Stimulated activated CD8-positive, alpha-beta memory T cell treated with anti-CD3 and anti-CD28 coated beads, Interleukin-4, amount 100 ng/mL, for 4 hours (primary cell): ENCODE measurements around the gene ZP2.
"Not testable (repeated sequence)": the region's sequence is repeated elsewhere in the genome, so short reads cannot be mapped to it uniquely, and the experiment has no call there.

Experiments used
- DNase-seq, 2 donors: peaks; one replicate each; pipeline ENCODE4 v3.0.0-alpha.2; 2020; ENCODE audit warnings: low read depth in 2 of 2, low spot score in 1 of 2

Gene ZP2

DNA sequence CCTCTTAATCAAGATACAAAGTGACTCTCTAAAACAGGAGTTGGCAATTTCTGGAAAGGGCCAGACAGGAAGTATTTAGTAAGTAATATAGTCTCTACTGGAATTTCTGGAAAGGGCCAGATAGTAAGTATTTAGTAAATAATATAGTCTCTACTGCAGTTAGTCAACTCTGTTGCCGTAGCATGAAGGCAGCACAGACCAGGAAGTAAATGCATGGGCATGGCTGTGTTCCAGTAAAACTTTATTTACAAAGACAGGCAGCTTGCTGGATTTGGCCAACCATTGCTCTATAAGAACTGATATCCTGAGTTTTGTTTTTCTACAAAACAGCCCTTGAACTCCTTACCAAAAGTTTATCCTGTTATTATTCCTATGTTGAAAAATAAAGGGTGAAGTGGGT, 36.0 kb downstream of the ZP2 start:
- no peak for DNase-seq

DNA sequence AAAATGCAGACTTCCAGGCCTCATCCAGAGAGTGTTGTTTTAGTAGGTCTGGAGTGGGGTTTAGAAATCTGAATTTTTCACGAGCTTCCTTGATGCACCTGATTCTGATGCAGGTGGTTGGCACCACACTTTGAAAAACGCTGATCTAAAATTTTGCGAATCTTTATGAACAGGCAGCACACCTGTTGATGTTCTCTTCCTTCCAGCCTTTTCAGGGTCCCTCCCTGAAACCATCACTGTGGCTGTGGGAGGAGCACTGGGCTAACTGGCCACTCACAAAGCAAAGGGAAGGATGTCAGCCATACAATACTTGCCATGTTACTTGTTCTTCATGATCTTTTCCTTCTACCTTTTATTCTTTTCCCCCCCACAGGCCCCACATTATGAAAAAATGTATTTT, 38.7 kb downstream of the ZP2 start:
- DNase-seq: no peak

DNA sequence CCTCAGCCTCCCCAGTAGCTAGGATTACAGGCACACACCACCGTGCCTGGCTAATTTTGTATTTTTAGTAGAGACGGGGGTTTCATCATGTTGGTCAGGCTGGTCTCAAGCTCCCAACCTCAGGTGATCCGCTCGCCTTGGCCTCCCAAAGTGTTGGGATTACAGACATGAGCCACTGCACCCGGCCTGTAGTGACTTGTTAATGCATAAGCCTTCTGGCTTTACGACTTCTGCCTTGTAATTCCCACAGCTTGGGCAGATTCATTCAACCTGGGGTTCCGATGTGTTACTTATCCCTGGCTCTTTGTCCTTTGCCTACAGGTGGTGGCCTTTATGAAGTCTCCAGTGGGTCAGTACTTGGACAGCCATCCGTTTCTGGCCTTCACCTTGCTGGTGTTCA, 41.3 kb downstream of the ZP2 start:
- DNase-seq: not testable (repeated sequence)

- no peak for DNase-seq
These were observed 42.0 kb downstream of the ZP2 start for GRCh38 chr16:21169249-21169981.

DNA sequence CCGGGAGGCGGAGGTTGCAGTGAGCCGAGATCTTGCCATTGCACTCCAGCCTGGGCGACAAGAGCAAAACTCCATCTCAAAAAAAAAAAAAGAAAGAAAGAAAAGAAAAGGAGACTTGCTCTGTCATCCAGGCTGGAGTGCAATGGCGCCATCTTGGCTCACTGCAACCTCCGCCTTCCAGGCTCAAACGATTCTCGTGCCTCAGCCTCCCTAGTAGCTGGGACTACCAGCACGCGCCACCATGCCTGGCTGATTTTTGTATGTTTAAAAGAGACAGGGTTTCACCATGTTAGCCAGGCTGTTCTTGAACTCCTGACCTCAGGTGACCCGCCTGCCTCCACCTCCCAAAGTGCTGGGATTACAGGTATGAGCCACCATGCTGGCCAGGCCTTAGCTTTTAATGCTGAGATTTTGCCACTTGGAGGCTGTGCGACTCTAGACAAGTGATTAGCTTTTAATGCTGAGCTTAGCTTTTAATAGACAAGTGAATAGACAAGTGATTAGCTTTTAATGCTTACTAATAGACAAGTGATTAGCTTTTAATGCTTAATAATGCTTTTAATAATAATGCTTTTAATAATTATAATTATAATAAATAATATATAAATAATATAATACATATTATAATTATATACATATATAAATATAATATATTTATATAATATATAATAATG, 43.3 kb downstream of the ZP2 start:
- no peak for DNase-seq

- no peak for DNase-seq
These were observed 44.0 kb downstream of the ZP2 start for GRCh38 chr16:21167360-21167759.

DNA sequence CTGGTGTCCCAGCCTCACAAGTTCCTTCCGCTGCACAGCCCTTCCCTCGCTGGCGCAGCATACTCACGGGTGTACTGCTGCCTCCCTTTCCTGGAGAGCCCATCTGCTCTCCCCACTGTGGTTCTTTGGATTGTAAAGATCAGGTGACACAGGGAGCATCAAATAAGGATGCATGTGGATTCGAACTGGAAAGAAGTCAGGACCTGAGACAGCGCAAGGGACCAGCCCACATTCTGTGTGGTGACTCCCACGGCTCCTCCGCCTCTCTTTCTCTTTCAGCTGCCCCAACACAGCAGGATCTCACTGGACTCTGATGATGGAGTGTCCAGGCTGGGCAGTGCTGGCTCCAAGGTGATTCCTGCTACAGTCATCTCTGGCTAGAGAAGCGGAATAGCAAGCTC, 44.8 kb downstream of the ZP2 start:
- no peak for DNase-seq

DNA sequence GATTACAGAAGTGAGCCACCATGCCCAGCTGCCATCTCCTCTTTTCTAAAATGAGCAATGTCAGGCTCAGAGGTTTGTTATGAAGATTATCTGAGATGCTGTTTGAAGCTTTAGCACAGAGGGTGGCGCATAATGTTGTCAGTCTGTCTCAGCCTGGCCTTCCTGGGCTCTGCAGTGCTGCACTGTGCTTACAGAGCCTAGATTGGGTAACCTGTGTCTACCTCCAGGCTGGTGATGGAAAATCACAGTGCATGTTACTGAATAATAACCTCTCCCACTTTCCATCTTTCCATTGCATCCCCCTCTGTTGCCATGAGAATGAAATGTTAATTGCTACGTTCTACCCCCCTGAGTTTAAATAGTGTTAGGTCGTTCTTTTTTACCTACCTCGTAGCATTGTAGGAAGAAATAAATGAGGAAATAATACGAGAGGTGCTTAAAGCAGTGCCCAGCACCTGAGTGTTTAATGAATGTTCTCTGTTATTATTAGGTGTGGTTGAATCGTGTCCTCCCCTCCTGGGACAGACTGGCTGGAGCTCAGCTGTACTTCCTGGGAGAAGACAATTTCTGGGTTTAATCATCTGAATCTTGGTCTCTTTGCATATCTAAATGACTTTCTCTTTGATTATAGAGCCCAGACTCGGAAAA, 46.7 kb downstream of the ZP2 start:
- no peak for DNase-seq

GRCh38 chr16:21163576-21163975, 47.8 kb downstream of the ZP2 start:
- DNase-seq: no peak

GRCh38 chr16:21162661-21163151, 48.7 kb downstream of the ZP2 start:
- DNase-seq: no peak

GRCh38 chr16:21161211-21161610, 50.2 kb downstream of the ZP2 start:
- no peak for DNase-seq

- DNase-seq: no peak
These were observed 51.1 kb downstream of the ZP2 start for GRCh38 chr16:21160276-21160675.

GRCh38 chr16:21159281-21159951, 52.0 kb downstream of the ZP2 start:
- no peak for DNase-seq

DNA sequence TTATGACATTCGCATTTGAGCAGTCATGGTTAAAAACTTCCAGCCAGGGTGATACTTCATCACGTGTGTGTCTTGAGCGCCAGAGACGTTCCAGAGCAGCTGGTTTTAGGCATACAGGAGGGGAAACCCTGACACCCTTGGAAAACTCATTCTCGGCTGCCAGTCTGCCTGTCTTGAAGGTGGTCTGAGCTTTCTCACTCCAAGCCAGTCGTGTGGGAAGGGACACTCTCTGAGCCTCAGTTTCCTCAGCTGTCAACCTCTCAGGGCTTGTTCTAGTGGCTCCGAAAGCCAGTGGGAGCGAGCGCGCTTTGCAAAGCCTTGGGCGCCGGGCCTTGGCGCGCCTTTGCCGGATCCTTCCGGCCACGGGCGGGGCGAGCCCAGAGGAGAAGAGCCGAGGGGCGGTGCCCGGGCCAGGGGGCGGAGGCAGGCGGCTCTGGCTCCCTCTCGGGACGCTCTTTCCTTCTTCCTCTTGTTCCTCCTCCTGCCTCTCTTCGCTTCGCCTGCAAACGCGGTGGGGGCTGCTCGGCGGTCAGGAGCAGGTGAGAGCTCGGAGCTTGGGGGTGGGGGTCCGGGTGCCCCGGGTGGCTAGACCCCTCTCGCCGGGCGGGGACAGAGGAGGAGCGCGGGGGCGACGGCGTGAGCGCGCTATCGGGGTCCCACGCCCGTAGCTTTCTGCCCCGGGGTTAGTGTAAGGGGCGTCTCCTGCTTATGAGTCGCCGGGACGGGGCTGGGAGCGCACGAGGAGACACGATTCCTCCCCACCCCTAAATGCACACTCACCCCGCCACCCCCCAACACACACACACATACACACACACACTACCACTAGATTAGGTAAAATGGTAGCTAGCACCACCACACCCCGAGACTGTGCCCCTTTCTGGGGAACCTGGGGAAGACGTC, 52.9 kb downstream of the ZP2 start, which contains the start of gene LDAF1:
TSS of gene LDAF1 (plus strand) at position 467 of the 903 bp plus-strand sequence. CDS start 2,509 bp downstream, outside the sequence.
- DNase-seq: peak; percentile 41 to 47

GRCh38 chr16:21157632-21158031, 53.7 kb downstream of the ZP2 start:
- DNase-seq: no peak

GRCh38 chr16:21156767-21157467, 54.5 kb downstream of the ZP2 start:
- DNase-seq: no peak

DNA sequence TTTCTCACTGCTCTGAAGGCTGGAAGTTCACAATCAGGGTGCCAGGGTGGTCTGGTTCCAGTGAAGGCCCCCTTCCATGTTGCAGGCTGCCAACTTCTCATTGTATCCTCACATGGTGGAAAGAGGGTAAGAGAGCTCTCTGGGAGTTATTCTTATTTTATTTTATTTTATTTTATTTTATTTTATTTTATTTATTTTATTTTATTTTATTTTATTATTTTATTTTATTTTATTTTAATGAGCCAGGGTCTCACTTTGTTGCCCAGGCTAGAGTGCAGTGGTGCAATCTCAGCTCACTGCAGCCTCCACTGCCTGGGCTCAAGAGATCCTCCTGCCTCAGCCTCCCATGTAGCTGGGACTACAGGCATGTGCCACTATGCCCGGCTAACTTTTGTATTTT, 55.4 kb downstream of the ZP2 start:
- not testable (repeated sequence) for DNase-seq

DNA sequence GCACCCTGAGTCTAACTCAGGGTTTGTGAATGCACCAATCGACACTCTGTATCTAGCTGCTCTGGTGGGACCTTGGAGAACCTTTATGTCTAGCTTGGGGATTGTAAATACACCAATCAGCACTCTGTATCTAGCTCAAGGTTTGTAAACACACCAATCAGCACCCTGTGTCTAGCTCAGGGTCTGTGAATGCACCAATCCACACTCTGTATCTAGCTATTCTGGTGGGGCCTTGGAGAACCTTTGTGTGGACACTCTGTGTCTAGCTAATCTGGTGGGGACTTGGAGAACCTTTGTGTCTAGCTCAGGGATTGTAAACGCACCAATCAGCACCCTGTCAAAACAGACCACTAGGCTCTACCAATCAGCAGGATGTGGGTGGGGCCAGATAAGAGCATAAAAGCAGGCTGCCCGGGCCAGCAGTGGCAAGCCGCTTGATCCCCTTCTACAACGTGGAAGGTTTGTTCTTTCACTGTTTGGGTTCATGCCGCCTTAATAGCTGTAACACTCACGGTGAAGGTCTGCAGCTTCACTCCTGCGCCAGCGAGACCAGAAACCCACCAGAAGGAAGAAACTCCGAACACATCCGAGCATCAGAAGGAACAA, 58.1 kb downstream of the ZP2 start:
- not testable (repeated sequence) for DNase-seq
